SHP77 (cell line): ENCODE measurements around the gene SUCO.
"Not testable (repeated sequence)": the region's sequence is repeated elsewhere in the genome, so short reads cannot be mapped to it uniquely, and the experiment has no call there.

Experiments used
- DNase-seq, 2 experiments: peaks; one replicate each; lab custom pipeline; 2025; lab: John Stamatoyannopoulos, UW

SUCO gene

DNA sequence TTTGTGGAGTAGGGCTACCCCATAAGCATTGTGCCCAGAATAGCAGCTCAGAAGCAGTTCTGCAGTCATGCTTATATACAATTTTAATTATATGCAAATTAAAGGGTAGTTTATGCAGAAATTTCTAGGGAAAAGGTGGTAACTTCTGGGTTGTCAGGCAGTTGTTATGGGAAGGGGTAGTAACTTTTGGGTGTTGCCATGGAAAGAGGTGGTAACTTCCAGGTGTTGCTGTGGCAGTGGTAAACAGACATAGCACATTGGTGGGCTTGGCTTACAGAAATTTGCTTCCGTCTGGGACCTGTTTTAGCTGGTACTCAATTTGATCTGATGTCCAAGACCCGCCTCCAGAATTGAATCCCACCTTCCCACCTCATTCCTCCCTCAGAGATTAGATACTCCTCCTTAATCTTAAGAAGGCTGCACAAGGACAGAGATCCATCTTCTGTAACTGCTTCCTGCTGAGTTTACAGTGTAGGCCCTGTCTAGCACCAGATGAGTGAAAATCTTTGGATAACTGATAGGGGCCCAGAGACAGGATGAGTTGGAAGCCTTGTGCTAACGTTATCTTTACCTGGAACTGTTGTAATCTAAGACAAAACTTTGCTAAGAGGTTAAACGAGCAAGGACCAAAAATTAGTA, 26.7 kb downstream of the SUCO start:
- no peak for DNase-seq

DNA sequence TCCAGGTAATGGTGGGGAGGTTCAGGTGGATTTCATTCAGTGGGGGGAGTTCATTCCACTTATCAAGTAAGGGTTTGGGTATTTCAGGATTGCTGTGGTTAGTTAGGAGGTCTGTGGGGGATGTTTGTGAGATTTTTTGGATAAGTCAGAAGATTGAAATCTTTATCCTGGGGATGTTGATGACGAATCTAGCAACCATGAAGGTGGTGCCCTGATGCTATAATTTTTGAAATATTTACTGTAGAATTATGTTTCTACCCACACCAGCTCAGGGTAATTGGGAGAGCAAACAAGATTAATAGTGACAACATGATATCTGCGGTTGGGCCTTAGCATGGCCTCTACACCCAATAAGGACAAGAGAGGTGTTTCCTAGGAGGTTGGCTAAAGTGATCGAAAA, 28.3 kb downstream of the SUCO start:
- DNase-seq = no peak

- no peak for DNase-seq
Observed at GRCh38 chr1:172566196-172566997, 33.4 kb downstream of the SUCO start.

- no peak for DNase-seq
Observed at GRCh38 chr1:172567720-172568119, 34.8 kb downstream of the SUCO start.

- no peak for DNase-seq
Observed at GRCh38 chr1:172574080-172574479, 41.1 kb downstream of the SUCO start.

DNA sequence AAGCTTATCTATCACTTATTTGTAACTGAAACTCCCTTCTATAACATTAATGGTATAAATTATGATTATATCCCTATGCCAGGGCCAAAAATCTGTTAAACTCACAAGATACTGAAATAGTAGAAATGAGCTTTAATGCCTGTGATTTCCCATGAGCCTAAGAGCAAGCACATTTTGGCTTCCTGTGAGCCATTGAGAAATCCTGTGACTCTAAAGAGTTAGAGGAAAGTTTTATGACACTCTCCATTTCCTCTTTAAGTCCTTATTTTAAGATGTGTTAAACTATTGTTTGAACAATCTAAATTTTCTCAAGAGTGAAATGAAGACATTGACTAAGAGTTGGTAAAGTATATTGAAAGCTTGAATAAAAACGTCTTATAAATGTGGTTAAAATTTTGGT, 45.6 kb downstream of the SUCO start:
- DNase-seq = no peak

DNA sequence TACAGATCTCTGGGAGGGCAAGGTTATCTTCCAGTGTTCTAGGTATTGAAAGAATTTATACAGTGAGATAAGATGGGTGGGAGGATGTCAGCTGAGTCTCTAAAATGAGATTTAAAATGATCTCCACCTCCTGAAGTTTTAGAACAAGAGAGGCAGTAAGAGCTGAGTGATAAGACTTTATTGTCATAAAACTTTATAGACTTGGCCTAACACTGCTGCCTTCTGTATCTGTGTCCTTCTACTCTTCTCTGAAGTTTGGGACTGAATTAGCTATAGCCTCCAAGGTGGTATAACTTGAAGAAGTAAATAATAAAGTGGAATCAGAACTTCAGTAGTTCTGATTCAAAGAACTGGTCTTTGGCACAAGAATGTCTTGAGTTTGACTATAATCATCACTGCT, 48.3 kb downstream of the SUCO start:
- no peak for DNase-seq

DNA sequence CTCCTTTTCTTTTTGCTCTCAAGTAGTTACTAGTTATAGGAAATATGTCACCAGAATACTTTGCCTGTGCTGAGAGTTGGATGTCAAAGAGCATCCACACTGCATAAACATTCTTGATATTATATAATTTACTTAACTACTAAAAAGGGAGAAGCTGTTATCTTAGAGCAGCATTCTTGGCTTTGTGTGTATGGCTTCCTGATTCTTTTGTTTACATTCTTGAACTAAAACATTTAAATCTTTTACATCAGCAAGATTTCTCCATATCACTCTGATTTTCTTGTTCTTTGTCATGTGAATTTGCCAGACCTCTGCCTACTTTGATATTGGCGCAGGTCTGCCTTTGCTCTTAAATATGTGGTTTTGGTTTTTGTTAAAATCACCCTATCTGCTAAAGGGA, 48.8 kb downstream of the SUCO start:
- DNase-seq = no peak

DNA sequence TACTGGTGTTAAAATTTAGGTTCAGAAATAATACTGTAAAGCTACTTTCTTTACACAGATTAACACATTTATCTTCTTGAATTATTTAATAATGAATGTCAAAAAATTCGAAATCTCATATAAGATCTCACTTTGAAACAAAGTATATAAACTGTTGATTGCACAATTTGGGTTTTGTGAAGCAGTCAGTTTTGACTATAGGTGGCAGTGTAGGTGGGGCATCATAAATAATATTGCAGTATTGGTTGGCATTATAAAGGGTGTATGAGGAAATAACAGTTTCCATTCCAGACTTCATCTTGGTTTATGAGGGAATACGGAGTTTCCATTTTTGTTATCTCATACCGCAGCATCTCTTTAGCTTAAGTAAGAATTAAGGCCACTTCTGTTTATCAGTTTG, 49.9 kb downstream of the SUCO start:
- no peak for DNase-seq

DNA sequence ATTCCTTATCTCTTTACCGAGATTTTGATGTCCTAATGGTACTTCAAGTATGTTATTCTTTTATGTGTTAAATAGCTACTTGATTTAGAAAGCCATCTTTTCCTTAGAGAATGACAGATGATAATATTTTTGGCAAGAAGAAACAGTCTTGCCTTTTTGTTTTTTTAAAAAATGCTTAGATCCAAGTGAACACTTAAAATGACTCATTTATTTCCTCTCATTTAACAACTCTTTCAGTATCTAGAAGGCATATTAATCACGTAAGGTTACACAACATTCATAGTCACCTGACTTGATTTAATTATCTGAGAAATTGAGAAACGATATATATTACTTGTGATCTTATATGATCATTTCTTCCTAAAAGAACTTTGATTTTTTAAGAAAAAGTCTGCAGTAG, 52.4 kb downstream of the SUCO start:
- no peak for DNase-seq

DNA sequence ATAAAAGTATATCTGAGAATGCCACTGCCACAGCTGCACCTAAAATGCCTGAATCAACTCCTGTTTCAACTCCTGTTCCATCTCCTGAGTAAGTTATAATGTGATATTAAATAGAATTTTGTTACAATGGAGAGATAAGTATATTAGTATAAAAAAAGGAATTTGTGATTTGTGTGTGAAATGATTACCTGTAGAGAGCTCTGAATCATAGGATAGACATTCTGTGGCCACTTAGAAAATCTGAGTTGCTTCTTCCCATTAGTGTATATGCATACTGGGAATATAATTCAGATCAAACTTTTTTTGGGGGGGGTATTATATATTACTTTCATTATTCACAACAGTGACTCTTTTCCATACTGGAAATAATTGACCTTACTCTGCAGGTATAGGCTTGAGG, 52.9 kb downstream of the SUCO start:
- DNase-seq = no peak

GRCh38 chr1:172588296-172589291, 55.6 kb downstream of the SUCO start:
- DNase-seq = no peak

DNA sequence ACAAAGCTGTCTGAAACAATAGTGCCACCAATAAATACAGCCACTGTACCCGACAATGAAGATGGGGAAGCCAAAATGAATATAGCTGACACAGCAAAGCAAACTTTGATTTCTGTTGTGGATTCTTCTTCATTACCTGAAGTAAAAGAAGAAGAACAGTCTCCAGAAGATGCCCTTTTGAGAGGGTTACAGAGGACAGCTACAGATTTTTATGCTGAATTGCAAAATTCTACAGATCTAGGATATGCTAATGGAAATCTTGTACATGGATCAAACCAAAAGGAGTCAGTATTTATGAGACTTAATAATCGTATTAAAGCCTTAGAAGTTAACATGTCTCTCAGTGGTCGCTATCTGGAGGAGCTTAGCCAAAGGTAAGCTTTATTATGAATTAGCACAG, 56.6 kb downstream of the SUCO start:
- DNase-seq = no peak

DNA sequence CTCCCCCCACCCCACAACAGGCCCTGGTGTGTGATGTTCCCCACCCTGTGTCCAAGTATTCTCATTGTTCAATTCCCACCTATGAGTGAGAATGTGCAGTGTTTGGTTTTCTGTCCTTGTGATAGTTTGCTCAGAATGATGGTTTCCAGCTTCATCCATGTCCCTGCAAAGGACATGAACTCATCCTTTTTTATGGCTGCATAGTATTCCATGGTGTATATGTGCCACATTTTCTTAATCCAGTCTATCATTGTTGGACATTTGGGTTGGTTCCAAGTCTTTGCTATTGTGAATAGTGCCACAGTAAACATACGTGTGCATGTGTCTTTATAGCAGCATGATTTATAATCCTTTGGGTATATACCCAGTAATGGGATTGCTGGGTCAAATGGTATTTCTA, 58.5 kb downstream of the SUCO start:
- not testable (repeated sequence) for DNase-seq

DNA sequence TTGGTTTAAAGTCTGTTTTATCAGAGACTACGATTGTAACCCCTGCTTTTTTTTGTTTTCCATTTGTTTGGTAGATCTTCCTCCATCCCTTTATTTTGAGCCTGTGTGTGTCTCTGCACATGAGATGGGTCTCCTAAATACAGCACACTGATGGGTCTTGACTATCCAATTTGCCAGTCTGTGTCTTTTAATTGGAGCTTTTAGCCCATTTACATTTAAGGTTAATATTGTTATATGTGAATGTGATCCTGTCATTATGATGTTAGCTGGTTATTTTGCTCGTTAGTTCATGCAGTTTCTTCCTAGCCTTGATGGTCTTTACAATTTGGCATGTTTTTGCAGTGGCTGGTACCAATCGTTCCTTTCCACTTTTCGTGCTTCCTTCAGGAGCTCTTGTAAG, 62.1 kb downstream of the SUCO start:
- DNase-seq = not testable (repeated sequence)

GRCh38 chr1:172596782-172597181, 63.8 kb downstream of the SUCO start:
- DNase-seq = not testable (repeated sequence)

GRCh38 chr1:172599912-172600311, 67.0 kb downstream of the SUCO start:
- no peak for DNase-seq

- DNase-seq = no peak
Observed at GRCh38 chr1:172600615-172601014, 67.7 kb downstream of the SUCO start.

DNA sequence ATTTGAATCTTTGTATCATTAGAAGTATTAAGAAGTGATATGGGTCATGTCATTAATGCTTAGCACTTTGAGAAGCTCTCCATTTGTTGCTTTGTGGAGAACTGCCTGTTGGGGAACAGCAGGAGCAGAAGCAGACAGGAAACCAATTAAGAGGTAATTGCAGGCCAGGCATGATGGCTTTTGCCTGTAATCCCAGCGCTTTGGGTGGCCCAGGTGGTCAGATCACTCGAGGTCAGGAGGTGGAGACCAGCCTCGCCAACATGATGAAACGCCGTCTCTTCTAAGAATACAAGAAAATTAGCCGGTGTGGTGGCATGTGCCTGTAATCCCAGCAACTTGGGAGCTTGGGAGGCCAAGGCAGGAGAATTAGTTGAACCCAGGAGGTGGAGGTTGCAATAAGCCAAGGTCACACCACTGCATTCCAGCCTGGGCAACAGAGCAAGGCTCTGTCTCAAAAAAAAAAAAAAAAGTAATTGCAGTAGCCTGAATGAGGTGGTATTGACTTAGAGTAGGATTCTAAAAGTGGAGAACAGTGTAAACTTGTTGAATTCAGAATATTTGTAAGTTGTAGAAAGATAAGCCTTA, 68.2 kb downstream of the SUCO start:
- no peak for DNase-seq

GRCh38 chr1:172602706-172603105, 69.8 kb downstream of the SUCO start:
- DNase-seq = no peak

DNA sequence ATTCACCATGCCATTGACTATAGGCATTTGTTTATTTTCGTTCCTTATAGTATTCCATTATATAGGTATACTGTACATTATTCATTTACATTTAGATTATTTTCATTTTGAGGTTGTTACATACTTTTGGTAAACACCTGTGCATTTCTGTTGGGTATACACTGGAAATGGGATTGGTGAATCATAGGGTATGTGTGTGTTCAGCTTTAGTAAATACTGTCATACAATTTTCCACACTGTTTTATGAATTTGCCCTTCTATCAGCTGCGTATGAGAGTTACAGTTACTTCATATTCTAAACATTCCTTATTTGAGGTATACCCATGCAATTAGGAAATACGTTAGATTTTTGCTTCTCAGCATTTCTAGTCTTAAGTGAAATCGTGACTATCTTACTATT, 70.9 kb downstream of the SUCO start:
- no peak for DNase-seq

- DNase-seq = no peak
Observed at GRCh38 chr1:172605641-172606040, 72.7 kb downstream of the SUCO start.
